ENCODE data around the gene SEPTIN11.

The SEPTIN11 gene

DNA sequence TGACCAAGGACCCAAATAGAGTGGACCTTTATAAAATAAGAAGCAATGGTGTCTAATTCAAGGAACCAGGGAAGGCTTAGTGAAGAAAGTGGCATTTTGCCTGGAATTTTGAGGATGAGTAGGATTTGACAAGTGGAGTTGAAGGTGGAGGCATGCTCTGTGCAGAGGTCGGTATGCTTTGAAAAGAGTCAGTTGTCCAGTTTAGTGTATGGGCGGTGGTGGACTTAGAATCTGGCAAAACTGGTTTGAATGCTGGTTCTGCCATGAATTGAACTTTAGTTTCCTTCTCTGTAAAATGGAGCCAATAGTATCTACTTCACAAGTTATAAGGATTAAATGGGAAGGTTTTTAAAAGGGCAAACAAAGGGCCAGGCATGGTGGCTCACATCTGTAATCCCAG, 29.7 kb downstream of the SEPTIN11 start:
- DNase-seq (ENCODE audit: low read depth): no peak

DNA sequence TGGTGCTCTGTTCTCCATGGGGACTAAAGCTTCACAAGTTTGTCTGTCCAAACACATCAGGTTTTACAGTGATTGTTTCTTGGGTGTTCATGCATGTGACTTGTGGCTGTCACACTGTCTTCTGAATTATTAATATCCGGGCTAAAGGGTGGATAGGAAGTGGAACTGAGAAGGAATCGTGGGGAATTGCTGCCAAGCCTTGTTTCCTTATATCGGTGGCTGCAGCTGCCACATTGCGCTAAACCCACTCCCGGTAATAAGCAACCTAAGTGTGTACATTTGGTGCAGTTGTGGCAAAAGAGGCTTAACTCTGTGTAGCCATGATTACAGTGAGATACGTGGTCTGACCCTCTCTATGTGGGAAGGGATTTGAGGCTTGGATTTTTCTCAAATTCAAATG, 30.7 kb downstream of the SEPTIN11 start:
- no peak for DNase-seq (ENCODE audit: low read depth)

DNA sequence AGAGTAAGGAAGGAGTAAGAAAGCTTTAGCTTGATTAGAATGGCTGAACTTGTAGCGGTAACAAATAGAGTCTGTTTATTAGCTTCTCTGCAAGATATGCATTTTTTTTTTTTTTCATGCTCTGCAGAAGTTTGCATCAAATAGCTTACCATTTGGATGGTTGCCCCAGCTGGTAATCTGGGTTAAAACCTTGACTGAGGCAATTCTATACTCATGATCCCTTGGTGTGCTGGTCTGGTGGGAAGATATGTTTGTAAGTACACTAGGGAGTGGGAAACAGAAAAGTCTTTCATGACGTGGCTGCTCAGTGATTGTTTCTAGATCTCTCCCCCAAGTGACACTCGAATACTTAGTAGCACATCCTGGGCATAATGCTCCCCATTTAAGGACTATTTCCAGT, 32.1 kb downstream of the SEPTIN11 start:
- DNase-seq (ENCODE audit: low read depth): no peak

DNA sequence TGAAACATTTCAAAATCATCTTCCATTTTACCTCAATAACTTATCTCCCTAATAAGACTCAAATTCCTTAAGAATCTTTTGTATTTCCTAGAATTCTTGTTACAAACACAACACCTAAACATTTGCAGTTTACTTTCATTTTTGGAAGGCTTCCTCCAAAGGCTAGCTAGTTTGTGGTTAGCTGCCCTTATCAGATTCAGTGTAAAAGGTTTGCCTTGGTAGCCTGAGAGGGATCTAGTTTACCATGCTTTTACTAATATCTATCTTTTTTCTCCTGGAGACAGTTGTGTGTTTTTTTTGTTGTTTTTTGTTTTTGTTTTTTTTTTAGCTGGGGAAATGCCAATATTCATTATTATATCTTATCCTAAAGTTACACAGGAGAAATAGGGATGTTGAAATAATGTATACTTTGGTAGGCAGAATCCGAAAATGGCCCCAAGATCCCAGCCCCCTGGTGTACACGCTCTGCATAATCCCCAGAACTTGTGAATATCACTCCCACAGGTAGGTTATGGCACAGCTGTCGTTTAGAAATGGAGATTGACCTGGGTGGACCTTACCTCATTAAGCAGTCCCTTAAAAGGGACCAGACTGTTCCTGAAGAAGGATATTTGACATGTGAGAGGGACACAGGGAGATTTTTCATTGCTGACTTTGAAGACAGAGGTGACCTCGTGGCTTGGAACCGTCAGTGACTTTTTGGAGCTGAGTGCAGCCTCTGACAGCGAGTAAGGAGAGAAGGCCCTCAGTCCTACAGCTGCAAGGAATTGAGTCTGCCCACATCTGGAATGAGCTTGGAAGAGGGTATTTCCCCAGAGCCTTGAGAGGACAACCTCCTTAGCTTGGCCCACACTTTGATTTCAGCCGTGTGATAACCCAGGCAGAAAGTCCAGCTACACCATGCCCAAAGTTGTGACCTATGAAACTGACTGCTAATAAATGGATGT, 33.4 kb downstream of the SEPTIN11 start:
- DNase-seq (ENCODE audit: low read depth): no peak

DNA sequence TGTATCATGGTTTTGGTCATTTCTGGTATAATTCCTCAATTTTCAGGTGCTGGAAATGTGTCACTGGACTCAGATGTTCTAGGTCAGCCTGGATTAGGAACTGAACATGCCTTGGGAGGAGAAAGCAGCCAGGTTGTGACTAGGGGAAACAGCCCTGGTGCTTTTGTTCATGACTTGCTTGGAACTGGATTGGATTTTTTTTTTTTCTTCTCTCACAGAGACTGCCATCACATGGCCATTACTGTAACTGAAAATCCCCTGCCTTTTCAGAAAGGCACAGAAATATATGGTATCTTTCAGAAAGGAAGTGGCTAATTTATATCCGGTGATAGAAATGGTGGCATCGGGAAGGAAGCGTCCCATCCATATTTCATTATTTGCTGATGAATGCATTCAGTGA, 34.6 kb downstream of the SEPTIN11 start:
- DNase-seq (ENCODE audit: low read depth): no peak

DNA sequence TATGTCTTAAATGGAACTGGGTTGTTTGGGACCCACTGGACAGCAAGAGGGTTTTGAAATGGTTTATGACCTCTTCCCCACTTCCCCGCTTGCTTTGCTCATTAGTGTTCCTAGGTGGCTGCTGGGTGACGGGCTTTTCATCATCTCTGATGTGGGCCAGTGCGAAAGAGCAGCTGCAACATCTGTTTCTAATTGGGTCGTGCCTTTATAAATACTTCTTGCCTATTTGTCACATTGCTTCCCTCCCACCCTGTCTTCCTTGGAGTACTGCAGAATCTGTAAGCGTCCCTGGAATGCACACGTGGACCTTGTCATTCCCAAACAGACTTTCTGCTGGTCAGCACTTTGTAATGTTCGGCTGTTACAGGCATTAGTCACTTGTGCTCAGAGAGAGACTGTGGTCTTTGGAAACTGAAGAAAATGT, 35.2 kb downstream of the SEPTIN11 start:
- DNase-seq (ENCODE audit: low read depth): peak; percentile 95

DNA sequence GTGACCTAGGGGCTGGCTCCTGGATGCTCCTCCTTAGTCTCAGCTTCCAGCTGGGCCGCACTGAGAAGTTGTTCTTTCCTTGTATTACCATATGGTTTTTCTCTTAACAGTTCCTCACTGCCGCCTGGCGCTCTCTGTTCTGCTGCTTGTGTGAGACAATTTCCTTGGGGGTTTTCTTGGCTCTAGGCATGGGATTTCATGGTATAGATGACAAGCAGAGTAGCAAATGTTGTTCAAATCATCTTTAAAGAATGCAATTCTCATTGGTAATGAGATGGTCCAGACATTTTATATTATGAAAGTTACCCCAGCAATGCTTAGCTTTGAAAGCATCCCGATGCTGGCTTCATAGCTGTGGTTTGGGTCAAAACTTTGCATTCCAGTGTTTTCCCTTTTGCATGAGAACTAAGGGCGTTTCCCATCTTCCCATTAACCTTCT, 37.6 kb downstream of the SEPTIN11 start:
- DNase-seq (ENCODE audit: low read depth): peak; percentile 94

DNA sequence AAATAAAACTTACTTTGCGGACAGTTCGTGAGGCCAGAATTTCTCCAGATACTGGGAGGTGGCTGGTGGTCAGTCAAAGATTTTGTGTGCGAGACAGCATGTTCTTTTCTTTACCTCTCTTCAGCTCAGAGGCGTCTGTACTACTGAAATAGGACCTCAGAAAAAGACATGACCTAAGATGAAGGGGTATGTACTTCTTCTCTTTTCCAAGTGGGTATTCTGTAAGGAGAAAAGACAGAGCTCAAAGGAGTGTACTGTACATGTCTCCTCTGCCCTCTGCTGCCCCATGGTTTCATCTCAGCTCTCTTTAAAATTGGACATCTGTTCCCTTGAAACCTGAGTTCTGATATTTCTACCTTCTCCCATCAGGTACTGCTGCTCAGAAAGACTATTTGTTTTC, 38.1 kb downstream of the SEPTIN11 start:
- DNase-seq (ENCODE audit: low read depth): no peak

DNA sequence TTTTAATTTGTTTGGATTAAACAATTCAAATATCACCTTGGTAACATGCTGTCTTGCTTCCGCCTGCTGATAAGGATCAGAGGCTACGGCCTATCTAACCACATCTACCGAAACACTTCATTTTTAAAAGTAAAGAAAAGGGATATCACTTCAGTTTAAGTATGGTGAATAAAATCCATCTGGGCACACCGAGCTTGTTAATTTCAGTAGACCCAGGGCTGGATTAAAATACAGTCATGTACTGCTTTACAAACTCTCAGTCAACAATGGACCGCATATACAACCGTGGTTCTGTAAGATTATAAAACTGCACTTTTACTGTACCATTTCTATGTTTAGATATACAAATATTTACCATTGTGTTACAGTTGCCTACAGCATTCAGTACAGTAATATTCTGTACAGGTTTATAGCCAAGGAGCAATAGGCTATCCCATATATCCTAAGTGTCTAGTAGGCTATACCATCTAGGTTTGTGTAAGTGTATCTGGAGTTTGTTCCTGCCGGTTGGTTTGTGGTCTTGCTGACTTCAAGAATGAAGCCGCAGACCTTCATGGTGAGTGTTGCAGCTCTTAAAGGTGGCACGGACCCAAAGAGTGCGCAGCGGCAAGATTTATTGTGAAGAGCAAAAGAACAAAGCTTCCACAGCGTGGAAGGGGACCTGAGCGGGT, 40.0 kb downstream of the SEPTIN11 start:
- no peak for DNase-seq (ENCODE audit: low read depth)

DNA sequence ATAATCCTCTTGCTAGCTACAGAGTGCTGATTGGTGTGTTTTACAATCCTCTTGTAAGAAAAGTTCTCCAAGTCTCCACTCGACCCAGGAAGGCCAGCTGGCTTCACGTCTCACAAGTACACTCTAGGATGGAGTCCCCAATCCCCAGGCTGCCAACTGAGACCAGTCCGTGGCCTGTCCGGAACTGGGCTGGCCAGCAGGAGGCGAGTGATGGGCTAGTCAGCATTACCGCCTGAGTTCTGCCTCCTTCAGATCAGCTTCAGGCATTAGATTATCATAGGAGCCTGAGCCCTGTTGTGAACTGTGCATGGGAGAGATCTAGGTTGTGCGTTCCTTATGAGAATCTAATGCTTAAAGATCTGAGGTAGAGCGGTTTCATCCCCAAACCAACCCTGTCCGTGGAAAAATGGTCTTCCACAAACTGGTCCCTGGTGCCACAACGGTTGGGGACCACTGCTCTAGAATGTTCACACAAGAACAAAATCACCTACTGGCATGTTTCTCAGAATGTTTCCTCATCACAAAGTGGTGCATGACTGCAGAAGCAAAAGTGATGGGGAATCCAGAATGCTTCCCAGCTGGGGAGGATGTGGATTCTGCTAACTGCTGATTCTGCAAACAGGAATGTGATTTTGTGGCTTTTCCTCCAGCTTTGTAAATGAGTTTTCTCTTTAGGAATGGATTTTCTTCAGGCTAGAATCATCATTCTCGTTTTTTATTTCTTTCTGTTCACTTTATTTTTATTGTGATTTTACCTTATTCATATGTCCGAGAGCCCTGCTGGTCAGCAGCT, 40.9 kb downstream of the SEPTIN11 start:
- DNase-seq (ENCODE audit: low read depth): peak; percentile 81

DNA sequence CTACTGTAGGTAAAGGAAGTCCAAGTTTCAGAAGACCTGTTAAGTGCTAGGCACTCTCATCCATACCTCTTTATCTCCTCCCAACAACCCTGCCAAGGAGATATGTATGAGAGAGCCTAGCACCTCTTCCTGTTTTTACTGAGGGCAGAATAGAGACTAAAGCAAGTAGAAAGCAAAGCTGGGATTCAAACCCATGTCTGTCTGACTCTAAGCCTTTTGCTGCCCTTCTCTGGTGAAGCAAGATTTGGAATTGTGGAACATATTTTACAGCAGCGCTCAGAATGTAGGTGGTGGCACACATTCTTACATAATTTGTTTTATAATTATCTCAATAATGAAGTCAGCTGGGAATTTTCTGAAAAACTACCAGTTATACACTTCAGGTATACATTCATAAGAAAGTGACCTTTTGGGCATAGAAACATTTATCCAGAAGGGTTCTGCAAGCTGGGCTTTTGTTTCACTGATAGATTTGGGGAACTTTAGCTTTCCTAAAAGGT, 41.7 kb downstream of the SEPTIN11 start:
- DNase-seq (ENCODE audit: low read depth): no peak

DNA sequence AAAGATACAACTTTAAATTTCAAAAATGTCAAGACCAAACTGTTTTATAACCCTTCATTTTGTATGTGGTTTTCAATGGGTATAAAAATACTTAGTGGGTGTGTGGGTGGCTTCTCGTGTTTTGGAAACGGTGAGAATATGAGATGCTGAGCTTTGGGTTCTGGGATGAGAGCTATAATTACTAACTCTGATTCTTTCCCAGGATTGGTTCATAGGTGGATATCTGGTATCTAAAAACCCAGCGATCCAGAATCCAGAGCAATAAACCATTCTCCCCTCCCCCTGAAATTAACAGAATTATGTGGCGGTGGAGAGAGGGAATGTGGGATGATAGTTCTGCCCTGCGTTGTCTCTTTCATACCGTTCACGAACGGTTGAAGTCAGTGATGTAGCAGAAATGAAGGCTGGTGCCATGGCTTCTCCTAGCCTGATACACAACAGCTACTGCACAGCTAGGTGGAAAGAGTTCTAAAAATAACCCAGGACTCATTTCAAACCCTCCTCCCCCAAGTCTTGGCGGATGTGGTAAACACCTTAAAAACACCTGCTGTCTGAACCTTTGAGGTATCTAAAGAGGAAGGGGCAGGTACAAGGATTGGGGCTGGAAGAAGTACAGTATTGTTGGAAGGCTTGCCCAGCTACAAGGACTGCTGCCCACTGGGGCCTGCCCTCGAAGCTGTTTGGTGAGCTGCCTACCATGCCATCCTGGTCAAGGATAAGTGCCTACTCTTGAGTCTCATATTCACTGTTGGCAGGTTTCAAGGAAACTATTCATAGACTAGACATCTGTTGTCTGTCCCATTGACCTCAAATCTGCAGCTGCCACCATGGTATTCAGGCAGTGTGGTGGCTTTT, 44.5 kb downstream of the SEPTIN11 start:
- no peak for DNase-seq (ENCODE audit: low read depth)

DNA sequence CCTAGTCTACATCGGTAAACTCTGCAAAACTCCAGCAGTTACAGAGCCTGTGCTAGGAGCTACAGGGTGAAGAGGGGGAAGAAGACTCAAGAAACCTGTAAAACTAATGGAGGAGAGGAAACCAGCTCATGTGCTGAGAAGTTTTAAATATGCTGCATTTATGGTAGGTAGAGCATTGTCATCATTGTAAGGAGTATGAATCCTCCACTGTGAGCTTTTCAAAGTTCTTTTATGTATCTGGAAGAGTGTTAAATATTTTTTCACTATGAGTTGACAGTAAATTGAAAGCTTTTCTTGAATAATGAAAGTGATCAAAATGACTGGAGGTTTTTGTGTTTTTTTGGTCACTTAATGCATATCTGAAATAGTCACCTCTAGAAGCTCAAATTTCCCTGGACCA, 46.2 kb downstream of the SEPTIN11 start:
- no peak for DNase-seq (ENCODE audit: low read depth)

DNA sequence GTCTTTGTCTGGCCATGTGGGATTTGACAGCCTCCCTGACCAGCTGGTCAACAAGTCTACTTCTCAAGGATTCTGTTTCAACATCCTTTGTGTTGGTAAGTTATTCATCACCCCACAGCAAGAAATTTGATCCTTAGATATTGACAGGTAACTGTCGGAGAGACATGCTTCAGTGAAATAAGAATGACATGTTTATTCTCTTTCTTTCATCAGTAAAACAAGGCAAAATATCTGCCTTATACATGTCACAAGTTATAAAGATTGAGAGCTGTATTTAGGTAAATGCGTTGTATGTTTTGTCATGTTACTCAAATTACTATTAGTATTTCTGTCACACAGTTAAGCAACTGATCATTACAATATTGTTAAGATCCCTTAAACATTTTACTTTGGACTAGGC, 46.9 kb downstream of the SEPTIN11 start:
- DNase-seq (ENCODE audit: low read depth): no peak

DNA sequence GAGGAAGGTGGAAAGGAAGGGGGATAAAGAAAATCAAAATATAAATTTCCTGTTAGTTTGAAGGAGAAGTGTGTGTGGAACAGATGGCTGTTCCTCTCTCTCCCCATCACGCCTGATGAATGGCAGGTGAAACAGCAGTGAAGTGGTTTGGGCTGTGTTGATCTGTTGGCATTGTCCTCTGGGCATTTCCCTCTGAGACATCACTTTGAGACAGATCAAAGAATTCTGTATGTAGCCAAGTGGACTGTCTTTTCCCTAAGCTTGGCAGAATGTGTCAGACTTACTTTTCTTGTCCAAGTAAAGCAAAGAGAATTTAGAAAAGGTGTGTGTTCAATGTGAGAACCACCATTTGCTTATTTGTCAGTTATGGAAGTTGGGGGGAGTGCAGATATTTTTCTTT, 47.5 kb downstream of the SEPTIN11 start:
- DNase-seq (ENCODE audit: low read depth): no peak

DNA sequence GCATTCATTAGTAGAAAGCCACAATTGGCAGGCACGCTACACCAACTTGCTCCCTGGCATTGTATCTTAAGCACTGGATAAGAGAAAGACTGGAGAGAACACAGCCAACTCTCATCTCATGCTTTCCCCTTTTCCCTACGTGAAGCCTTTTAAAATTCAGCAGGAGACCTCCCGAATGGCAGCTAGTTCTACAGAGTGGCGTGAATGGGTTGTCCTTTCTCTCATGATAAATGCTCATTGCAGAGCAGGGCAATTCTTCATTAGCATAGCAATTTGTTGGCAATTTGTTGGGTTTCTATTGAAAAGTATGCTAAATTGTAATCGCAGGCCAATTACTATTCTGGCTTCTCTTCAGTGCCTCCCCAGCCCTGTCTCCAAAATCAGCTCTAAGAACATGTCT, 48.0 kb downstream of the SEPTIN11 start:
- DNase-seq (ENCODE audit: low read depth): no peak

DNA sequence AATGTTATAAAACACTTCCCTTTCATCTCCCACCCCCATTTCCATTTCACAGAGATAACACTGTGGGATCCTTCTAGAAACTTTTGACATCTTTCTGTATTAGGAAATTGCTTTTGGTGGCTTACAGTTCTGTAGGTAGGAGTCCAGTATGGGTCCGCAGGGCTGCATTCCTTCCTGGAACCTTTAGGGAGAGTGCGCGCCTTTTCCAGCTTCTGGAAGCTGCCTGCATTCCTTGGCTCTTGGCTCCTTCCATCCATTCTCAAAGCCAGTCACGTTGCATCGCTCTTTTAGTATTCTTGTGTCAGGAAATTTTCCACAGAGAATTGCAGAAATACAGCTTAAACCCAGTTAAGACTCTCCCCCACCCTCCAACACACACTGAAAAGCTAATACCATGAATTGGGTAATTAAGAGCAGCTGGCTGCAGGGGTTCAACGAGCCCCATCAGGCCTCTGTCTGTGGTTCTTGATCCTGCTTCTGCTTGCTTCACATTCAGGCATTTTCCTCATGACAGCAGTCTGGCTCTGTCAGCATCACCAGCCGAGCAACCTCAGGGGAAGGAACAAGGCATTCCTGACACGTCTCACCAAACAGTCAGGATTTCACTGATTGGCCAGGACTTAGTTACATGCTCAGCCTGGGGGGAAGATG, 48.8 kb downstream of the SEPTIN11 start:
- DNase-seq (ENCODE audit: low read depth): no peak
